ENCODE results near the gene SLC2A1.
"Not testable (repeated sequence)": the region's sequence is repeated elsewhere in the genome, so short reads cannot be mapped to it uniquely, and the experiment has no call there.

Gene SLC2A1

DNA sequence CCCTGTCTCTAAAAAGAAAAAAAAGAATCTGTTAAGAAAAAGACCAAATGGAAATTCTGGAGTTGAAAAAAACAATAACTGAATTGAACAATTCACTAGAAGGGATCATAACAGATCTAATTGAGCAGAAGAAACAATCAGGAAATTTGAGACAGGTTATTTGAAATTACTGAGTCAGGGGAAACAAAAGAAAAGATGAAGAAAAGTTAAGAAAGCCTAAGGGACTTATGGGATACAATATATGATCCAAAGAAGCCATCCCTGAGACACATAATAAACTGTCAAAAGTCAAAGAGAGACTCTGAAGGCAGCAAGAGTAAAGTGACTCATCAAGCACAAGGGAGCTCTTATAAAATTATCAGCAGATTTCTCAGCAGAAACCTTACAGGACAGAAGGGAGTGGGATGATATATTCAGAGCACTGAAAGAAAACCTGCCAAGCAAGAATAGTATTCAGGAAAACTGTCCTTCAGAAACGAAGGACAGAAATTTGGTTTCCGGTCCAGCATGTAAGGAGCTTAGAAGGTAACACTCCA is 44.5 kb downstream of the SLC2A1 start:
- Histone ChIP-seq H3K36me3 (no peaks in the 10 kb centered on the region), H3K27ac (no peak overlapping the region), H3K9me3 (peaks cover 0 to 11% (median 6%) of the 10 kb centered on the region in 3 donors), H3K27me3 (no peaks in the 10 kb centered on the region), H3K4me1 (no peaks in the 10 kb centered on the region), H3K4me3 (no peak overlapping the region)
- TF ChIP-seq, protein P1, sequence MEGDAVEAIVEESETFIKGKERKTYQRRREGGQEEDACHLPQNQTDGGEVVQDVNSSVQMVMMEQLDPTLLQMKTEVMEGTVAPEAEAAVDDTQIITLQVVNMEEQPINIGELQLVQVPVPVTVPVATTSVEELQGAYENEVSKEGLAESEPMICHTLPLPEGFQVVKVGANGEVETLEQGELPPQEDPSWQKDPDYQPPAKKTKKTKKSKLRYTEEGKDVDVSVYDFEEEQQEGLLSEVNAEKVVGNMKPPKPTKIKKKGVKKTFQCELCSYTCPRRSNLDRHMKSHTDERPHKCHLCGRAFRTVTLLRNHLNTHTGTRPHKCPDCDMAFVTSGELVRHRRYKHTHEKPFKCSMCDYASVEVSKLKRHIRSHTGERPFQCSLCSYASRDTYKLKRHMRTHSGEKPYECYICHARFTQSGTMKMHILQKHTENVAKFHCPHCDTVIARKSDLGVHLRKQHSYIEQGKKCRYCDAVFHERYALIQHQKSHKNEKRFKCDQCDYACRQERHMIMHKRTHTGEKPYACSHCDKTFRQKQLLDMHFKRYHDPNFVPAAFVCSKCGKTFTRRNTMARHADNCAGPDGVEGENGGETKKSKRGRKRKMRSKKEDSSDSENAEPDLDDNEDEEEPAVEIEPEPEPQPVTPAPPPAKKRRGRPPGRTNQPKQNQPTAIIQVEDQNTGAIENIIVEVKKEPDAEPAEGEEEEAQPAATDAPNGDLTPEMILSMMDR (IDR thresholded peaks at IDR 0.05): no peak
- intact Hi-C loops (cut with DNase I; ENCODE audit: low total_unique reads): no loop called here
- no peak for DNase-seq

DNA sequence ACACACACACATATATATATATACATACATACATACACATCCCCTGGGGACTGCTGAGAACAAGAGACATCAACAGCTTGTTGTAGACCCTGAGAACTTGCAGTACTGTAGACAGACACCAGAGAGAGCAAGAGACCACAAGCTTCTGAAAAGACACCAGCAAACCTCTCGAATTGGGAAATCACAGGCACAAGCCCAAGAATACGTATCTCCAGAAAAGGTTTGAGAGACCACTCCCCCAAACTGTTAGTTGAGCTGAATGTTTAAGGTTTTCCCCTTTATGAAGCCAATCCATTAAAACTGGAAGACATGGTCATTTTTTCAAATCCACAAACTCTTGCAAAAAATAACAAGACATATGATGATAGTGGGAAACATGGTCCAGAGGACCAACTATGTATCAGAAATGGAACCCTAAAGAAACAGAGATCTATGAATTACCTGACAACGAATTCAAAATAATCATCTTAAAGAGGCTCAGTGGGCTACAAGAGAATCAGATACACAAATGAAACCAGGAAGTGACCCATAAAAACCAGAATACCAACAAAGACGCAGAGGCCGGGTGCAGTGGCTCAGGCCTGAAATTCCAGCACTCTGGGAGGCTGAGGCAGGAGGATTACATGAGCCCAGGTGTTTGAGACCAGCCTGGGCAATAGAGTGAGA is 45.1 kb downstream of the SLC2A1 start:
- H3K36me3 ChIP-seq: no peaks in the 10 kb centered on the region
- no peaks in the 10 kb centered on the region for H3K4me1 ChIP-seq
- intact Hi-C loops (cut with DNase I; ENCODE audit: low total_unique reads): loop anchor here (2.0 kb wide), 1 partner anchor 157 kb away; no protein-coding TSS in a partner anchor
- H3K27me3 ChIP-seq: no peaks in the 10 kb centered on the region
- peaks cover 0 to 11% (median 6%) of the 10 kb centered on the region in 3 donors for H3K9me3 ChIP-seq
- no peak overlapping the region for H3K27ac ChIP-seq
- H3K4me3 ChIP-seq: no peak overlapping the region
- TF ChIP-seq, protein P1 (IDR thresholded peaks at IDR 0.05): peak; percentile 86 to 94
- DNase-seq: peak in 1 of 2 donors; percentile 57

DNA sequence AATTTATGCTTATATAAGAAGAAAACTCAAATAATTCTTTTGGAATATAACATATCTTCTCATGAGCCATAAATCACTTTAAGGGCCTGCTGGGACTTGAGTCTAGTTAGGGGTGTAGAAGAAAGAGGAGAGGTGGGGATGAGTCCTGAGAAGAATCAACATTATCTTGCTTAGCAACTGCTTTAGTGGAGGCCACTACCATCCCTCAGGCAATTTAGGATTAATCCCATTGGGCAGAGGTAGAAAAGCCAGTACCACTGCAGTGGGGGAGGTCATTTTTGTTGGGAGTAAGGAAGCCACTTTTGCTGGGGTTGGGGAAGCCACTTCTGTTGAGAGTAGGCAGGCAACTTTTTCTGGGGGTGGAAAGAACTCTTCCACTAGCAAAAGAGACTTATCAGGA is 47.7 kb downstream of the SLC2A1 start:
- Histone ChIP-seq H3K36me3 (no peaks in the 10 kb centered on the region), H3K4me1 (no peaks in the 10 kb centered on the region), H3K27ac (no peak overlapping the region), H3K27me3 (no peaks in the 10 kb centered on the region), H3K4me3 (no peak overlapping the region), H3K9me3 (peaks cover 0 to 11% (median 6%) of the 10 kb centered on the region in 3 donors)
- intact Hi-C loops (cut with DNase I; ENCODE audit: low total_unique reads): no loop called here
- TF ChIP-seq, protein P1 (IDR thresholded peaks at IDR 0.05): no peak
- no peak for DNase-seq

DNA sequence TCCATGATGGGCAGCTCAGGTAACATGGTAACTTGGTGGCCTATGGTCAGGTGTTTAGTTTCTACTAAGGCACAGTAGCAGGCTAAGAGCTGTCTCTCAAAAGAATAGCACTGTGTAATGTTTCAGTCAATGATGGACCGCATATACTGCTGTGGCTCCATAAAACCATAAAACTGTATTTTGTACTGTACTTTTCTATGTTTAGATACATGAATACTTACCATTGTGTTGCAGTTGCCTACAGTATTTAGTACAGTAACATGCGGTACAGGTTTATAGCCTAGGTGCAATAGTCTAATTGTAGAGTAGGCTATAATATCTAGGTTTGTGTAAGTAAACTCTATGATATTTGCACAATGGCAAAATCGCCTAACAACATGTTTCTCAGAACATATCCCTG is 50.6 kb downstream of the SLC2A1 start:
- intact Hi-C loops (cut with DNase I; ENCODE audit: low total_unique reads): no loop called here
- no peaks in the 10 kb centered on the region for H3K27me3 ChIP-seq
- no peak for DNase-seq
- H3K36me3 ChIP-seq: no peaks in the 10 kb centered on the region
- no peak overlapping the region for H3K4me3 ChIP-seq
- H3K4me1 ChIP-seq: no peaks in the 10 kb centered on the region
- no peak overlapping the region for H3K27ac ChIP-seq
- no peaks in the 10 kb centered on the region for H3K9me3 ChIP-seq
- TF ChIP-seq, protein P1 (IDR thresholded peaks at IDR 0.05): no peak

DNA sequence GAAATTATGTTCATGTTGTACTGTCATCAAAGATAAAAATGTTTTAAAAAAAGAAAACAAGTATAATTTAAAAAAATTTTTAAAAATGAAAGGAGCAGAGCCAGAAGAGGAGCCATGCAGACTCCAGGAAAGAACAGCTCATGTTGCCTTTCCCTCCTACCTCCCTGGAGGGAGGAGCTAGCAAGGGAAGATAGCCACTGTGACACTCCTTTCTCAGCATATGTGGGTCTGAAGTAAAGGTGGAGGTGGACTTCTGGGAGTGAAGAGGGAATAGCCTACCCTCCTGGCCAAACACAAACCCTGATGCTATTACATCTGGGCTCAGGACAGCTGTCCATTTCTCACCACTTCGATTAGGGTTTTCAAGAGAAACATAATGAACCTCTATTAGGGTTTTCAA is 54.2 kb downstream of the SLC2A1 start:
- no peak overlapping the region for H3K4me3 ChIP-seq
- TF ChIP-seq, protein P1 (IDR thresholded peaks at IDR 0.05): no peak
- no peak for DNase-seq
- H3K27ac ChIP-seq: no peak overlapping the region
- H3K27me3 ChIP-seq: peaks cover 0 to 11% of the 10 kb centered on the region in 2 donors
- intact Hi-C loops (cut with DNase I; ENCODE audit: low total_unique reads): no loop called here
- H3K9me3 ChIP-seq: no peaks in the 10 kb centered on the region
- H3K36me3 ChIP-seq: no peaks in the 10 kb centered on the region
- H3K4me1 ChIP-seq: no peaks in the 10 kb centered on the region

DNA sequence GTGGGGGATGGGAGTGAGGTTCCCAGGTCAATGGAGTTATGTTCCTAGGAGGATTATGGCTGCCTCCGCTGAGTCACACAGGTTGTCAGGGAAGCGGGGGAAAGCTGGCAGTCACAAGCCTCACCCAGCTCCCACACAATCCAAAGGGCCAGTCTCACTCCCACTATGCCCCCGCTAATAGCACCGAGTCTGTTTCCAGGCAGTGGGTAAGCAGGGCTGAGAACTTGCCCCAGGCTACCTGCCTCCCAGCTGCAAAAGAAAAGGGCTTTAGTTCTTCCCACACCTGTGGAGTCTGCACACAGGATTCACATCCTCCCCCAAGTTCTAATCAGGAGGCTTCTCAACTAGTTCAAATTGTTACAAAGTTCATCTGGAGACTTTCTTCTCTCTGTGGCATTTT is 58.7 kb downstream of the SLC2A1 start:
- H3K4me1 ChIP-seq; H3K27ac ChIP-seq; H3K4me3 ChIP-seq; H3K36me3 ChIP-seq; DNase-seq; intact Hi-C loops (cut with DNase I; ENCODE audit: low total_unique reads): not testable (repeated sequence)
- Histone ChIP-seq H3K27me3 (peaks cover 0 to 11% of the 10 kb centered on the region in 2 donors), H3K9me3 (peaks cover 0 to 11% (median 0%) of the 10 kb centered on the region in 3 donors)

Measured in tibial artery (tissue), 4 donors.